Measurements from ENCODE around the gene MROH8.
"Not testable (repeated sequence)": the region's sequence is repeated elsewhere in the genome, so short reads cannot be mapped to it uniquely, and the experiment has no call there.

Gene MROH8

DNA sequence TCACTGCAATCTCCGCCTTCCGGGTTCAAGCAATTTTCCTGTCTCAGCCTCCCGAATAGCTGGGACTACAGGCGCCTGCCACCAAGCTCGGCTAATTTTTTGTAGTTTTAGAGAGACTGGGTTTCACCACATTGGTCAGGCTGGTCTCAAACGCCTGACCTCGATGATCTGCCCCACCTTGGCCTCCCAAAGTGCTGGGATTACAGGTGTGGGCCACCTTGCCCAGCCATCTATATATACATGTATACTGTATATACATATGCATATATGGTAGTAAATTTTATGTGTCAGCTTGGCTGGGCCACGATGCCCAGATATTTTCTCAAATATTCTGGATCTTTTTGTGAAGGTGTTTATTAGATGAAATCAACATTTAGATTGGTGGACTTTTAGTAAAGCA lies 102.3 kb downstream of the MROH8 start:
- TF ChIP-seq, protein P1, sequence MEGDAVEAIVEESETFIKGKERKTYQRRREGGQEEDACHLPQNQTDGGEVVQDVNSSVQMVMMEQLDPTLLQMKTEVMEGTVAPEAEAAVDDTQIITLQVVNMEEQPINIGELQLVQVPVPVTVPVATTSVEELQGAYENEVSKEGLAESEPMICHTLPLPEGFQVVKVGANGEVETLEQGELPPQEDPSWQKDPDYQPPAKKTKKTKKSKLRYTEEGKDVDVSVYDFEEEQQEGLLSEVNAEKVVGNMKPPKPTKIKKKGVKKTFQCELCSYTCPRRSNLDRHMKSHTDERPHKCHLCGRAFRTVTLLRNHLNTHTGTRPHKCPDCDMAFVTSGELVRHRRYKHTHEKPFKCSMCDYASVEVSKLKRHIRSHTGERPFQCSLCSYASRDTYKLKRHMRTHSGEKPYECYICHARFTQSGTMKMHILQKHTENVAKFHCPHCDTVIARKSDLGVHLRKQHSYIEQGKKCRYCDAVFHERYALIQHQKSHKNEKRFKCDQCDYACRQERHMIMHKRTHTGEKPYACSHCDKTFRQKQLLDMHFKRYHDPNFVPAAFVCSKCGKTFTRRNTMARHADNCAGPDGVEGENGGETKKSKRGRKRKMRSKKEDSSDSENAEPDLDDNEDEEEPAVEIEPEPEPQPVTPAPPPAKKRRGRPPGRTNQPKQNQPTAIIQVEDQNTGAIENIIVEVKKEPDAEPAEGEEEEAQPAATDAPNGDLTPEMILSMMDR (conservative IDR thresholded peaks at IDR 0.05): no peak
- TF ChIP-seq ZFX (IDR thresholded peaks at IDR 0.05): no peak

DNA sequence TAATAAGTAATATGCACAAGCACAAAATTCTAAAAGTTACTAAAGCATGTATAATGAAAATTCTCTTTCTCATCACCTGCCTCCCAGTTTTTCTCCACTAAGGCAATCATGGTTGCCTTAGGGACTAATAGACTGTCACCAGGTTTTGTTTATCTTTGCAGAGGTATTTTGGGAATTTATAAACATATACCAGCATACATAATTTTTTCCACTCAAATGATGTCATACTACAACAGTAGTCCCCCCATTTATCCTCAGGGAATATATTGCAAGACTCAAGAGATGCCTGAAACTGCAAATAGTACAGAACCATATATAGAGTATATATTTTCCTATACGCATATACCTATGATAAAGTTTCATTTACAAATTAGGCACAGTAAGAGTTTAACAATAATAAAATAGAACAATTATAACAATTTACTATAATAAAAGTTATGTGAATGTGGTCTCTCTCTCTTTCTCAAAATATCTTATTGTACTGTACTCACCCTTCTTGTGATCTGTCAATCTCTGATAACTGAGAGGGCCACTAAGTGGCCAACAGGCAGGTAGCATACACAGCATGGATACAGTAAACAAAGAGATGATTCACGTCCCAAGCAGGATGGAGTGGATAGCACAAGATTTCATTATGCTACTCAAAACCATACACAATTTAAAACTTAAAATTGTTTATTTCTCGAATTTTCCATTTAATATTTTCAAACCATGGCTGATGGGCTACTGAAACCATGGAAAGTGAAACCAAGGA lies 103.2 kb downstream of the MROH8 start:
- no peak overlapping the region for H3K27ac ChIP-seq
- TF ChIP-seq, protein P1 (conservative IDR thresholded peaks at IDR 0.05): no peak
- TF ChIP-seq ZFX (IDR thresholded peaks at IDR 0.05): no peak

More for the DNA sequence above, 102.3 kb downstream of the MROH8 start:
- no peak overlapping the region for H3K27ac ChIP-seq

DNA sequence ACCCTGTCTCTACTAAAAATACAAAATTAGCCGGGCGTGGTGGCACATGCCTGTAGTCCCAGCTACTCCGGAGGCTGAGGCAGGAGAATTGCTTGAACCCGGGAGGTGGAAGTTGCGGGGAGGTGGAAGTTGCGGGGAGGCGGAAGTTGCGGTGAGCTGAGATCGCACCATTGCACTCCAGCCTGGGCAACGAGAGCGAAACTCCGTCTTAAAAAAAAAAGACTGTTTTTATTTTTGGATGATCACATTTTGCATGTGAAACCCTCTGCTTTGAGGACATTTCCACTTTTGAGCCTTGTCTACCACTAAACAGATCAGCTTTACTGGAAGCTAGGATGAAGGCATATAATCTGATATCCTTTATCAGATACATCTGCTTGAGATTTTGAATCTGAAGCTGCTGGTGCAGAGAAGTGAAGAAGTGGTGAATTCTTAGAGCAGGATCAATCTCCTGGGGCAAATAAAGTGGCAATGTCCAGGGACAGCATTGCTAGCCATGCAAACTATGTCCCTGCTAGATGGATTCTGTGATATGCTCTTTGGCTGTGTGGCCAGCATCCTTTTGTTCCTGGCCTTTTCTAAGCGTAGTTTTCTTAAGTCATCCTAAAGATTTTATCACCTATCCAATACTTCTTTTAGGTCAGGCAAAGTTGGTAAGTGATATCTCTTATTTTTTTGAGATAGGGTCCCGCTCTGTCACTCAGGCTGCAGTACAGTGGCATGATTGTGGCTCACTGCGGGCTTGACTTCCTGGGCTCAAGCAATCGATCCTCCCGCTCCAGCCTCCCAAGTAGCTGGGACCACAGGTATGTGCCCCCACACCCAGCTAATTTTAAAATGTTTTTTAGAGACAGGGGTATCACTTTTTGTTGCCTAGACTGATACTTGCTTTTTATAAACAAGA lies 106.8 kb downstream of the MROH8 start:
- TF ChIP-seq, protein P1 (conservative IDR thresholded peaks at IDR 0.05): no peak
- no peak for TF ChIP-seq ZFX (IDR thresholded peaks at IDR 0.05)
- H3K27ac ChIP-seq: no peak overlapping the region

DNA sequence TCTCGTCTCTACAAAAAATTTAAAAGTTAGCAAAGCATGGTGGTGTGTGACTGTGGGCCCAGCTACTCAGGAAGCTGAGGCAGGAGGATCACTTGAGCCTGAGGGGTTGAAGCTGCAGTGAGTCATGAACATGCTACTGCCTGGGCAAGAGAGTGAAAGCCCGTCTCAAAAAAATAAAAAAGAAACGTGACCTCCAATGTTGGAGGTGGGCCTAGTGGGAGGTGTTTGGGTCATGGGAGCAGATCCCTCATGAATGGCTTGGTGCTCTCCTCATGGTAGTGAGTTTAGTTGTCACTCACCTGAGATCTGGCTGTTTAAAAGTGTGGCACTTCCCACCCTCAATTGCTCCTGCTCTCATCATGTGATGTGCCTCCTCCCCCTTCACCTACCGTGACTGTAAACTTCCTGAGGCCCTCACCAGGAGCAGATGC lies 107.9 kb downstream of the MROH8 start:
- no peak overlapping the region for H3K27ac ChIP-seq
- TF ChIP-seq ZFX (IDR thresholded peaks at IDR 0.05): no peak

DNA sequence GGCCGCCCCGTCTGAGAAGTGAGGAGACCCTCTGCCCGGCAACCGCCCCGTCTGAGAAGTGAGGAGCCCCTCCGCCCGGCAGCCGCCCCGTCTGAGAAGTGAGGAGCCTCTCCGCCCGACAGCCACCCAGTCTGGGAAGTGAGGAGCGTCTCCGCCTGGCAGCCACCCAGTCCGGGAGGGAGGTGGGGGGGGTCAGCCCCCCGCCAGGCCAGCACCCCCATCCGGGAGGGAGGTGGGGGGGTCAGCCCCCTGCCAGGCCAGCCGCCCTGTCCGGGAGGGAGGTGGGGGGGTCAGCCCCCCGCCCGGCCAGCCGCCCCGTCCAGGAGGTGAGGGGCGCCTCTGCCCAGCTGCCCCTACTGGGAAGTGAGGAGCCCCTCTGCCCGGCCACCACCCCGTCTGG lies 109.8 kb downstream of the MROH8 start:
- not testable (repeated sequence) for H3K27ac ChIP-seq

DNA sequence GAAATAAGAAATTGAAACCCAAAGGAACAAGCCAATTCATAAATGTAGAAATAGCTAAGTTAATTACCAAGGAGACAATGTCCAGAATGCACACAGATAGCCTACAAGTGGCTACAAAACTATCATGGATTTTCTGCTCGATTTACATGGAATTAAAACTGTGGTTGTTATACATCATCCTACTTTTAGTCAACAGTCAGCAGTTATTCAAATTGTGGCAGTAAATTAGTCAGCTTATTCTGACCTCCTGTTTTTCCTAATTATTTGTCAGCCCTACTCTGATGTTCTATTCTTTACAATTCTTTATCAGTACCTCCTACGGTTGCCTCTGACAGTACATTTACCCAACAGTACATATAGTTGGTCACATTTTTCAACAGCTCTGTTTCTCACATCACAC lies 113.2 kb downstream of the MROH8 start:
- TF ChIP-seq, protein P1 (conservative IDR thresholded peaks at IDR 0.05): no peak
- TF ChIP-seq ZFX (IDR thresholded peaks at IDR 0.05): no peak
- no peak overlapping the region for H3K27ac ChIP-seq

DNA sequence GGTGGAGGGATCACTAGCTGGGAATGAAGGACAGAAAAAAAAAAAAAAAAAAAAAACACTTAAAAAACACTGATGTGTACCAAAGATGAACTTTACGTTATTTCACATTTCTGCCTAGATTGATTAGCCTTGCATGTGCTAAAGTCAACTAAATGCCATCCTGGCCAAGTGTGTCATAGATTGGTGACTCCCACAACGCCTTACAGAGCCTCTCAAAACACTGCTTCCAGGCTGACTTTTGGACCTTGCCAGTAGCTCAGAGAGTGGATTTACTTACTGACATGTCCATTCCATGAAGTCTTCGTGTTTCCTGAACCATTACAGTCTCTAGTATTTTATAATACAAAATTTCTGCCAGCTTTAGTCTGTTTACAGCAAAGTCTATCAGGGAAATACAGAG lies 124.1 kb downstream of the MROH8 start:
- no peak for TF ChIP-seq ZFX (IDR thresholded peaks at IDR 0.05)
- TF ChIP-seq, protein P1 (conservative IDR thresholded peaks at IDR 0.05): no peak
- H3K27ac ChIP-seq: no peak overlapping the region

DNA sequence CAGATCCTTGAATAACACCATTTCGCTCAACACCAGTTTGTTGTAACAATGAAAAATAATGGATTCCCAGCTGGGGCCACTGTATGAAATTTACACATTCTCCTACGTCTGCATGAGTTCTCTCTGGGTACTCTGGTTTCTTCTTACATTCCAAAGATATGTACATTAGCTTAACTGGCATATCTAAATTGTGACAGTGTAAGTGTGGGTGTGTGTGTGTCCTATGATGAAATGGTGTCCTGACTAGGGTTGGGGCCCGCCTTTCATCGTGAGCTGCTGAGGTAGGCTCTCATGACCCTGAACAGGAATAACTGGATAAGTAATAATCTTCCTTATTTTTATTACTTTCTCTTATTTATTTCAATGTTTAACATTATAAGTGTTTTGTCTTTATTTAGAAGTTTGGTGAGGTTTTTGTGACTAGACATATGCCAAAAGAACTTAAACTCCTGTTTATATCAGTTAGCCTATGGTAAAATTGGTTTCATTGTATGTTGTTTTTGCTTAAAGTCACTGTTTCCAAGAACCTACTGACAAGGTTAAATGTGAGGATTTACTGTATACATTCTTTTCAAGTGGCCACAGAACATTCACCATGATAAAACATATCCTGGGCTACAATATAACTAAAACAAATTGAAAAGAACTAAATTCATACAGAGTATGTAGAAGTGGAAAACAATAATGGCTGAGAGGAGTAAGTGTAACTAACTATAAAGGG lies 126.0 kb downstream of the MROH8 start:
- no peak overlapping the region for H3K27ac ChIP-seq
- TF ChIP-seq, protein P1 (conservative IDR thresholded peaks at IDR 0.05): no peak
- no peak for TF ChIP-seq ZFX (IDR thresholded peaks at IDR 0.05)

Data from C4-2B (cell line).